WERI-Rb-1 (cell line): ENCODE results near the gene LIPG.

Experiments used
- DNase-seq: peaks from one replicate; pipeline ENCODE4 v3.0.0-alpha.2; 2020
- H3K27ac ChIP-seq: fragments of 250-450 bp; sonication (Bioruptor Pico); 2 replicates; pipeline ENCODE4 v1.5.1; 2020; ENCODE audit warnings: mild to moderate bottlenecking, moderate library complexity
- H3K27me3 ChIP-seq: fragments of 250-450 bp; sonication (Bioruptor Pico); 2 replicates; pipeline ENCODE4 v1.5.1; 2021; ENCODE audit warnings: mild to moderate bottlenecking, low read depth, moderate library complexity; ENCODE audit not compliant: insufficient read depth, severe bottlenecking
- H3K36me3 ChIP-seq: fragments of 250-450 bp; sonication (Bioruptor Pico); 2 replicates; pipeline ENCODE4 v1.5.1; 2020; ENCODE audit warnings: mild to moderate bottlenecking, moderate library complexity
- H3K4me3 ChIP-seq: 2 replicates; pipeline ENCODE4 v1.5.1; 2011; ENCODE audit warnings: low read depth, mild to moderate bottlenecking, control low read depth, low read length
- H3K9me3 ChIP-seq: fragments of 250-450 bp; sonication (Bioruptor Pico); 2 replicates; pipeline ENCODE4 v1.5.1; 2021; ENCODE audit warnings: mild to moderate bottlenecking, moderate library complexity; ENCODE audit not compliant: severe bottlenecking
- TF ChIP-seq, protein P1 (sequence below): IDR thresholded peaks from 2 replicates; pipeline ENCODE4 v1.5.1; 2011; ENCODE audit warnings: low read depth, mild to moderate bottlenecking, control low read depth, inconsistent platforms, low read length

Gene LIPG

GRCh38 chr18:49625021-49625691 is 63.3 kb downstream of the LIPG start:
- H3K27me3 ChIP-seq = no peaks in the 10 kb centered on the region
- no peak overlapping the region for H3K27ac ChIP-seq
- no peaks in the 10 kb centered on the region for H3K36me3 ChIP-seq
- H3K4me3 ChIP-seq = no peak overlapping the region
- H3K9me3 ChIP-seq = no peaks in the 10 kb centered on the region
- TF ChIP-seq, protein P1, sequence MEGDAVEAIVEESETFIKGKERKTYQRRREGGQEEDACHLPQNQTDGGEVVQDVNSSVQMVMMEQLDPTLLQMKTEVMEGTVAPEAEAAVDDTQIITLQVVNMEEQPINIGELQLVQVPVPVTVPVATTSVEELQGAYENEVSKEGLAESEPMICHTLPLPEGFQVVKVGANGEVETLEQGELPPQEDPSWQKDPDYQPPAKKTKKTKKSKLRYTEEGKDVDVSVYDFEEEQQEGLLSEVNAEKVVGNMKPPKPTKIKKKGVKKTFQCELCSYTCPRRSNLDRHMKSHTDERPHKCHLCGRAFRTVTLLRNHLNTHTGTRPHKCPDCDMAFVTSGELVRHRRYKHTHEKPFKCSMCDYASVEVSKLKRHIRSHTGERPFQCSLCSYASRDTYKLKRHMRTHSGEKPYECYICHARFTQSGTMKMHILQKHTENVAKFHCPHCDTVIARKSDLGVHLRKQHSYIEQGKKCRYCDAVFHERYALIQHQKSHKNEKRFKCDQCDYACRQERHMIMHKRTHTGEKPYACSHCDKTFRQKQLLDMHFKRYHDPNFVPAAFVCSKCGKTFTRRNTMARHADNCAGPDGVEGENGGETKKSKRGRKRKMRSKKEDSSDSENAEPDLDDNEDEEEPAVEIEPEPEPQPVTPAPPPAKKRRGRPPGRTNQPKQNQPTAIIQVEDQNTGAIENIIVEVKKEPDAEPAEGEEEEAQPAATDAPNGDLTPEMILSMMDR = no peak
- no peak for DNase-seq

DNA sequence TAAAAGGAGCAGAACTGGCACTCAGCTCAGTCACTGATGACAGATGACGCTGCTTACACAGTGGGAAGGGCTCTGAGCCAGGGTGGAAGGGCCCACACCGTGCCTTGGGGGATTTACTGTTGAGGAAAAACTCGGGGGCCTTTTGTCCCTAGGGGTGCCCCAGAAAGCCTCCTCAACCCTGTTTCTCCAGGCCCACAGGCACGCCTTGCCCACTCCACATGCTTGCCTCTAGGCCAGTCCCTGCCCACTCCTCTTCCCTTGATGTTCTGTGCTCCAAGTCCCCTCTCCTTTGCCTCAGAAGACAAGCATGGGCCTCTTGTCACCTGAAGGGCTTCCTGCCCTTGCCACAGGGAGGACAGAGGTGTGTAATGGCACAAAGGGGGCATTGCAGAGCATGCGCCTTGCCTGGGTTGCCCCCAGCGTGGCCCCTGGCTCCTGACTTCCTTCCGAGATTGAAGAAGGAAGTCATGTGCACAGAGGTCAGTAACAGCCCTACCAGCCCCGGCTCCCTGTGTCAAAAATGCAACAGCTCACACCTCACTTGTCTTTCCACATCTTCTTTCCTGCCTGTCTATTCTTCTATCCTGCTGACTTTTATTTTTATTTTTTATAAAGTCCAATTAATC is 65.1 kb downstream of the LIPG start:
- Histone ChIP-seq H3K9me3 (no peaks in the 10 kb centered on the region), H3K27me3 (no peaks in the 10 kb centered on the region), H3K4me3 (no peak overlapping the region), H3K36me3 (no peaks in the 10 kb centered on the region), H3K27ac (no peak overlapping the region)
- no peak for DNase-seq
- TF ChIP-seq, protein P1 = no peak

DNA sequence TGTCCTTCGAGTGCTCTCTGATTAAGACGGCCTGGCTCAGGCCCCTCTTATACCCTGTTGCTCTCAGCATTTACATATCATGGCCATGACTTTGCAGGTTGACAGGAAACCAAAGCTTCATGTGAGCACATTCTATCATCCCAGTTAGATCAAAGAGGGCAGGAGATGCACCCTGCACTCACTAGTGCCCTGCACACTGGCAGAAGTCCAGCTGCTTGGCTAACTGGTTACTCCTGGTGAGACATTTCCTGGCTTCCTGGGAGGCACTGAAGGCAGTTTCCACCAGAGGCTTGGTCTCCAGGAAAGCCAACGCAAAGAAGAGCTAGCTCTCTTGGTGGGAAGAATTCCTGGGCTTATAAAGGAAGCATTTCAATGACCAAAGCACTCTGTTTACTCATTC is 66.3 kb downstream of the LIPG start:
- no peaks in the 10 kb centered on the region for H3K36me3 ChIP-seq
- H3K9me3 ChIP-seq = no peaks in the 10 kb centered on the region
- no peak overlapping the region for H3K27ac ChIP-seq
- TF ChIP-seq, protein P1 = no peak
- no peak overlapping the region for H3K4me3 ChIP-seq
- no peak for DNase-seq
- no peaks in the 10 kb centered on the region for H3K27me3 ChIP-seq

DNA sequence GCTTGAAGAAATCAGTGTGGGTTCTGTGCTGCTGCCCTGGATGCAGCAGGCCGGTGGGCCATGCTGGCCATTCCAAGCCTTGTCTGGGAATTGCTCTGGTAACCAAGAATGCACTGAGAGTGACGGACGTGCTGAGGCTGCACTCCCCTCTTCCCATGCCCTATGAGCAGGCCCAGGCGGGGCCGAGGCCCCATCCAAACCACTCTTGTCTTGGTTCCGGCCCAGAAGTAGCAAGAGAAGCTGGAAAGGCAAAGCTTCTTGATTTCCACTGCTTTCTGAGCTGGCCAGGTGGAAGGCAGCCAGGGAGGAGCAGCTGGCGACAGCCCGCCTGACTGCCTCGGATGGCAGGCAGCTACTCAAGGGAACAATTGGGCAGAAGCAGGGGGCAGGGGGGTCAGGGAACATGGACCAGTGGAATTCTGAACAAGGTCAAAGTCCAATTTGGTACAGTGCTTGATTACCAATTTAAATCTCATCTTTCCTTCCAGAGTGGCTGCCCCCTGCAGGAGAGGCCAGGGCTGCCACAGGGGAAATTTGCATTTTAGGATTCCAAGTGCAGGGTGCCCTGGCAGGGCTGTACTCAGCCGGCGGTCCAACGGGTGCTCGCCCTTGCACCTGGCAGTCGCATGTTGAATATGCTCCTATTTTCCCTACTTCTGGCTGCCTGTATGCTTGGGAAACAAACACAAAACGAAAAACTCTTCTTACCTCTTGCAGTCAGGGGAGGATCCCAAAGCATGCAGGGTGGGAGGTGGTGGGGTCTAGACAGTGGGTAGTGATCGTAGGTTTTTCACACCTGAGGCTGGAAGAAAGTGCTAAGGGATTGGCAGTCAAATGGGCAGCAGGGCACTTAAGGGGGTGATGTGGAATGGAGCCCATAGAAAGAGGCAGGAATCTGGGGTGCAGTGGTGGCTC is 67.3 kb downstream of the LIPG start:
- no peaks in the 10 kb centered on the region for H3K27me3 ChIP-seq
- no peaks in the 10 kb centered on the region for H3K9me3 ChIP-seq
- TF ChIP-seq, protein P1 = peak; percentile 47
- no peak overlapping the region for H3K4me3 ChIP-seq
- no peak for DNase-seq
- no peak overlapping the region for H3K27ac ChIP-seq
- no peaks in the 10 kb centered on the region for H3K36me3 ChIP-seq

- TF ChIP-seq, protein P1 = no peak
- Histone ChIP-seq H3K27ac (no peak overlapping the region), H3K4me3 (no peak overlapping the region), H3K9me3 (no peaks in the 10 kb centered on the region), H3K36me3 (no peaks in the 10 kb centered on the region), H3K27me3 (no peaks in the 10 kb centered on the region)
- no peak for DNase-seq
These were observed 68.4 kb downstream of the LIPG start for GRCh38 chr18:49630246-49630699.
